Endothelial cell of hepatic sinusoid (primary cell): ENCODE results near the gene P2RY2.
"Not testable (repeated sequence)": the region's sequence is repeated elsewhere in the genome, so short reads cannot be mapped to it uniquely, and the experiment has no call there.

Source experiments
- in situ Hi-C: cut with HindIII; loops from 2 replicates; pipeline ENCODE4 v1.10.0; 2017; ENCODE audit warnings: low sequenced_read_pairs

Gene P2RY2

GRCh38 chr11:73274191-73274590 is 56.1 kb downstream of the P2RY2 start:
- in situ Hi-C loops: not testable (repeated sequence)

DNA sequence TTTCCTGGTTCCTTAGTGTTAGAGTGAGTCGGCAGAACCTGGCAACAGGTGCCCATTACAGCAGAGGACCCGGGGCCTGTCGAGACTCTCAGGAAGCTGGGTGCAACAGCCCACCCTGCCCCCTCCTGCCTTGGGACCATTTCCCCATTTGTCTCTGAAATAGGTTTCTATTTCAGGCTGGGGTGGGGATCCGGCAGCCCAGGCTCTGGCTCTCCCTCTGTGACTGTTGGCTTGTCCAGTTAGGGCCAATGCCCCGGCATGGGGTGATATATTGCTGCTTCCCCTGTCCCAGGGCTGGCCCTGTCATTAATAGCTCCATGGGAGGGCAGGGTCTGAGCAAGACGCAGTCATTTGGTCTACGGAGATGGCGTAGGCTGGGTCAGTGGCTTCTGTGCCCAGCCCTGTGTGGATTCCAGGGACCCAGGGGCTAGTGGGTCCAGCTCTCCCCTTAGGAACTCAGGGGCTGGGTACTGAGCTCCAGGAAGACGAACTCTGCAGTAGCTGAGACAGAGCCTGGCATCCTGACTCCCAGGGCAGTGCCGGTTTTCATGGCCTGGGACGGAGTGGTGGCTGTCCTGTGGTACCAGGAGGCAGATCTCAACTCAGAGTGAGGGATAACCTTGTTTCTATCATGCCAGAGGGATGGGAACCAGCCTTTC is 56.8 kb downstream of the P2RY2 start:
- in situ Hi-C loops: no loop called here

DNA sequence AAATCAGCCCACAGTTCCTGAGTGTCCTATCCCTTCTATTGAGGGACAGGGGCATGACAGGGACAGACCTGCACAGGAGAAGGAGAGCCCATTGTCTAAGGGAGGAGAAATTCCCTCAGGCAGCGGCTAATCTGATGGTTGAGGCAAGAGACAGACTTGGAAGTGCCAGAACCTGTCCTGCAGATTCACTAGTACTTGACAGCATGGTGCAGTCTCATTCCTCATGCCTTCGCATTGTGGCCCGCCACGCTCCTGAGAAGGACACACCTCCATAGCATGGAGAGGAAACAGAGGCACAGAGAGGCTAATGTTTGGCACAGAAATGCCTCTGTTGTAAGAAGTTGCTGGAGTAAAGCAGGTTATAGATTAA is 57.3 kb downstream of the P2RY2 start:
- in situ Hi-C loops: no loop called here

- in situ Hi-C loops: no loop called here
Measured at GRCh38 chr11:73277467-73277866, 59.4 kb downstream of the P2RY2 start.

DNA sequence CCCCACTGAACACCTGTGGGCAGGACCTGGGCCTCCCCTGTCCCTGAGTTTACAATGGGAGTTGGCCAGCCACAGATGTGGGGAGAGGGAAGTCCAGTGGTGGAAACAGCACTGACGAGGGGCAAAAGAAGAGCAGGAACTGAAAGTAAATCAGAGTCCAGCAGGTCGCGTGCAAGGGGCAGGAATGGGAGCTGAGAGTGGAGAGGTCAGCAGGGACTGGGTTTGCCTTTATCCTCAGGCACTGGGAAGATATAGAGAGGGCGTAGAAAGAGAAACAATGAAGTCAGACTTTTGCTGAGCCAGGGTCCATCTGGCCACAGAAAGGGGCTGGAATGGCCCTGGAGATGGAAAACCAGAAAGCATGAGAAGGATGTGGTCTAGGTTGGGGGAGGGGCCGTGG is 62.5 kb downstream of the P2RY2 start:
- in situ Hi-C loops: loop anchor here (5.0 kb wide), 2 partner anchors 58 to 103 kb away; no protein-coding TSS in a partner anchor

DNA sequence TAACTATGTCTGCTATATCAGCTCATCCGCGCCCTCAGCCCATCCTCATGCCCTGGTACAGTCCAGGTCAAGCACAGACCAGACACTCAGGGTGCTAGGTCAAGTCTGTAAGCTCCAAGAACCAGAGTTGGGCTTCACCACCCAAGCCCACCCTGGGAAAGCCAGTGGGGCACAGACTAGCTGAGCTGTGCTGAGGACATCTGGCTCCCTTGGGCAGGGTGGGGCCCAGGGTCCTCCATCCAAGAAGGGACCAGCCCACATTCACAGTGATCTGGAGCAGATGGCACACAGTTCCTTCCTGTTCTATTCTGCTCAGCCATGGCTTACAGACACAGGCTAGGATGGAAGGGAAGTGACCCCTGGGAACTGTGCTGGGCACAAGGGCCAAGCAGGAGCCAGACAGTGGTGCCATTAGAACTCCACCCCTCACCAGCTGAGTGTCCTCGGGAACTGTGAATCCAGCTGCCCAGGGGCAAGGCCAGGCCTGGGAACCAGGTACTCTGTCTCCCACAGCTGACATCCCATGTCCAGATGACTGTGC is 63.2 kb downstream of the P2RY2 start:
- in situ Hi-C loops: loop anchor here (5.0 kb wide), 2 partner anchors 59 to 104 kb away; no protein-coding TSS in a partner anchor

- in situ Hi-C loops: loop anchor here (5.0 kb wide), 2 partner anchors 60 to 105 kb away; no protein-coding TSS in a partner anchor
Measured at GRCh38 chr11:73281796-73282660, 63.9 kb downstream of the P2RY2 start.

DNA sequence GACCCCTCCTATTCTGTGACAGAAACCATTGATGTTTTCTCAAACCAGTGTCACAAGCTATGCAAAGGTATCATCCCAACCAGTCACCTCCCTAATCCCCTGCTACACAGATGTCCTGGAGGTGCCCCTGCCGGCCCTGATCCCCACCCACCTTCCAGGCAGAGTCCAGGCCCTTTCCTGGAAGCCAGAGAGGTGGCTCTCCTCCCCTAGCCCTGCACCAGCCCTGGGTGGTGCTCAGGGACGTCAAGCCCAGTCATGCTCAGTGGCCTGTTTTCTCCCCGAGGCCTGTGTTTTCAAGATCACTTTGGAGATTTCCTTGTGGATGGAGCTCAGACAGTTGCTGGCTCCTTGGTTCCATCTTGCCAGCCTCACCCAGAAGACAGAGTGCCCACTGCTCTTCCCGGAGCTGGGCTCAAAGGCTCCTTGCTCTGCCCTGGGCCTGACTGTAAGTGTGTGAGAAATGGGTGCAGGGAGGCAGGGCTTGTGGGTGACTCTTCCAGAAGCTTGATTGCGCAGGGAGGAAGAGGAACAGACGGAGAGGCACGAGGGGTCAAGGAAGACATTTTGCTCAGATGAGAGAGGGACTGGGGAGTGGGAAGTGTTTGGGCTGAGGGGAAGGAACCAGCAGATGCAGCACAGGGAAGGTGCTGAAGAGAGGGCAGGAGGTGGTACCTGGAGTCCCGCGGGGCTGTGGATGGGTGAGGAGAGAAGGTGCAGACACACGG is 65.4 kb downstream of the P2RY2 start:
- in situ Hi-C loops: loop anchor here (5.0 kb wide), 2 partner anchors 61 to 106 kb away; no protein-coding TSS in a partner anchor

GRCh38 chr11:73284106-73284505 is 66.0 kb downstream of the P2RY2 start:
- in situ Hi-C loops: loop anchor here (5.0 kb wide), 2 partner anchors 62 to 107 kb away; no protein-coding TSS in a partner anchor

DNA sequence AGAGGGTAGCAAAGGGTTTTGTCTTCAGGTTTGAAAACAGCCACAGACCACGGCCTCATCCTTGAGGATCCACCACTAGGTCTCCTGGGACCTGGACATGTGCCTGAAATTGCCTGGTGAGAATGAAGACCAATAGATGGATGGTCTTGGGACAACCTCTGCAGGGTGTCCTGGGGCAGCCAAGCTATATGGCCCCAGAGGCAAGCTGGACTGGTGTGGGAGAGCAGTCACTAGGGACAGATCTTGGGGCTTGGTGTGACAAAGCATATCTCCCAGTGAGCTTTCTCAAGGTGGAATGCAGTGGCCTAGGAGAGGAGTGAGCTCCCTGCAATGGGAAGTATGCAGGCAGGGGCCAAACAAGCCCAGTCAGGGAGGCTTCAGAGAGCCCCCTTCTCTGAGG is 67.6 kb downstream of the P2RY2 start:
- in situ Hi-C loops: no loop called here
